ENCODE measurements around the gene NABP1. TPM values are rescaled to one million over a fixed set of nuclear protein-coding genes. Genes with fewer than 3 reads are reported as not detected.
A peak's percentile ranks its signal among the peaks of the same experiment; 100 is the strongest.

NABP1 gene
- 236 and 247 TPM in 2 replicates for total RNA-seq (2013; cell fraction: nucleolus; rRNA removed)
- total RNA-seq (2014; rRNA removed) = 41.5 and 47.5 TPM in 2 replicates
- total RNA-seq (2014; rRNA removed; fragmentation: Illumina TruSeq; extraction: Trizol) = 64.3 and 65.7 TPM in 2 replicates
- 44.9 and 51.8 TPM in 2 replicates for total RNA-seq (2021)
- polyA plus RNA-seq (2011; ENCODE audit: low read depth) = 4.3 TPM
- 31.6 and 50.2 TPM in 2 replicates for polyA plus RNA-seq (2011; rRNA removed)
- polyA plus RNA-seq (2011; cell fraction: cytosol; rRNA removed) = 5.9 and 7.6 TPM in 2 replicates
- 65.5 and 84.2 TPM in 2 replicates for polyA plus RNA-seq (2011; cell fraction: nucleus; rRNA removed)
- 12.9 and 16.4 TPM in 2 replicates for polyA plus RNA-seq (2012)
- polyA plus RNA-seq (2014; fragmentation: Illumina TruSeq; extraction: Trizol) = 36.6 and 53.7 TPM in 2 replicates
- polyA plus RNA-seq (2014; fragmentation: Nextera tagmentation; extraction: Ambion mirVana) = 10 to 100 TPM; 22.9 to 24.1 TPM
- polyA plus RNA-seq (2014; rRNA removed) = 30.4 and 38.3 TPM in 2 replicates
- polyA plus RNA-seq (2016; fragmentation: Nextera tagmentation; extraction: Ambion mirVana) = 10 to 100 TPM; 57.0 to 60.3 TPM
- polyA minus RNA-seq (2011; rRNA and poly(A)+ RNA removed) = 32.7 and 34.8 TPM in 2 replicates
- polyA minus RNA-seq (2011; cell fraction: cytosol; rRNA and poly(A)+ RNA removed) = 11.5 and 15.8 TPM in 2 replicates
- 93.1 and 134 TPM in 2 replicates for polyA minus RNA-seq (2011; cell fraction: nucleus; rRNA and poly(A)+ RNA removed)
- Bru-seq, nascent RNA = percentile 98 among the genes with signal in this experiment
- BruChase-seq, experiment 1, labeled RNA remaining after a 6-hour chase = percentile 93 among the genes with signal in this experiment
- BruChase-seq, experiment 2, labeled RNA remaining after a 2-hour chase = percentile 93 among the genes with signal in this experiment
- long read RNA-seq, experiment 1, full-length matches to known transcripts = 22 of 25 reads
- long read RNA-seq, experiment 1, partial matches to known transcripts = 2 of 25 reads
- long read RNA-seq, experiment 1, other reads (novel, unspliced or antisense) = 1 of 25 reads
- long read RNA-seq, experiment 2, full-length matches to known transcripts = 44 of 58 reads
- long read RNA-seq, experiment 2, partial matches to known transcripts = 8 of 58 reads
- long read RNA-seq, experiment 2, other reads (novel, unspliced or antisense) = 6 of 58 reads

GRCh38 chr2:191677646-191678436 lies at the start of gene NABP1:
Gene NABP1, plus strand, starts transcription at chr2:191678136. Its CDS starts 479 bp downstream, at chr2:191678615.
- POLR2A ChIA-PET = interaction anchor here (0.5 to 8.1 kb wide), 21 partner anchors 8 to 1249 kb away, joined by 3 to 102 read pairs (median 5); no protein-coding TSS in a partner anchor
- Histone ChIP-seq H3K9ac (ENCODE audit: control insufficient read depth, insufficient read depth, low read length) (peak within 1 kb of the TSS; percentile 91), H3K79me2 (ENCODE audit: control insufficient read depth, insufficient read depth, low read length) (peaks cover 55% of the 10 kb centered on the region), H3K4me3 (peak within 1 kb of the TSS; percentile 87), H3K36me3 (ENCODE audit: control insufficient read depth in 2 of 2, insufficient read depth in 2 of 2, low read length in 1 of 2) (peaks cover 1 to 11% of the 10 kb centered on the region in 2 experiments; a peak in 3 of 4 replicates), H2AFZ (ENCODE audit: control insufficient read depth, low read depth, low read length) (peak within 1 kb of the TSS; percentile 64), H3K9me3 (replicated peaks; ENCODE audit: control insufficient read depth, insufficient read depth, low read length) (no peaks in the 10 kb centered on the region), H3K27ac (ENCODE audit: control insufficient read depth, insufficient read depth) (peak within 1 kb of the TSS; percentile 89), H4K20me1 (ENCODE audit: control insufficient read depth, insufficient read depth) (no peaks in the 10 kb centered on the region), H3K4me2 (ENCODE audit: control insufficient read depth, insufficient read depth) (peak within 1 kb of the TSS; percentile 66), H3K4me1 (ENCODE audit: control insufficient read depth, insufficient read depth, low read length) (peaks cover 24% of the 10 kb centered on the region), H3K27me3 (replicated peaks in 1 of 2; ENCODE audit: control insufficient read depth in 2 of 2, insufficient read depth in 2 of 2, low read length in 1 of 2) (no peaks in the 10 kb centered on the region)
- ATAC-seq = peak; percentile 81
- BruUV-seq (replicated peaks) = no TSS peak
- RAD21 ChIA-PET (ENCODE audit: unreplicated experiment) = interaction anchor here (0.7 to 5.2 kb wide), 11 partner anchors 11 to 252 kb away, joined by 3 to 67 read pairs (median 9); no protein-coding TSS in a partner anchor
- peak; percentile 95 for FAIRE-seq
- CTCF ChIA-PET = interaction anchor here (0.8 to 3.1 kb wide), 7 partner anchors 10 to 60 kb away, joined by 3 to 27 read pairs (median 3); no protein-coding TSS in a partner anchor
- intact Hi-C loops (cut with micrococcal nuclease; ENCODE audit: unreplicated experiment) = loop anchor here (1.0 to 5.0 kb wide), 5 partner anchors 11 to 61 kb away; no protein-coding TSS in a partner anchor
- SMC1A ChIA-PET (ENCODE audit: uncharacterized antibody, unreplicated experiment) = interaction anchor here (0.6 to 10.4 kb wide), 16 partner anchors 9 to 322 kb away, joined by 3 to 126 read pairs (median 14); no protein-coding TSS in a partner anchor
- peak; percentile 84 for DNase-seq (ENCODE audit: low read depth, low spot score)
- WGBS (ENCODE audit: insufficient coverage, insufficient replicate concordance, low lambda C conversion rate, missing lambda C conversion rate) = under 1% methylated on average over 46 of the region's 66 CpGs
- in situ Hi-C loops (cut with MboI) = no loop called here
- TF ChIP-seq RUNX3 (IDR thresholded peaks at IDR 0.05; ENCODE audit: low read length) (no peak; the same call in 1 of the 2 replicates), SIX5 (IDR thresholded peaks at IDR 0.05; ENCODE audit: low read depth, low read length, severe bottlenecking) (no peak), CREM (IDR thresholded peaks at IDR 0.05; ENCODE audit: low read depth) (no peak), TCF7 (IDR thresholded peaks at IDR 0.05; ENCODE audit: borderline replicate concordance) (no peak), NKRF (conservative IDR thresholded peaks at IDR 0.05) (peak; percentile 53), ZNF207 (IDR thresholded peaks at IDR 0.05; ENCODE audit: borderline replicate concordance) (no peak; the same call in none of the 2 replicates), CEBPZ (IDR thresholded peaks at IDR 0.05; ENCODE audit: low read depth, low read length) (no peak), SMC3 (IDR thresholded peaks at IDR 0.05; ENCODE audit: borderline replicate concordance, low read length) (no peak), FOXK2 (IDR thresholded peaks at IDR 0.05) (no peak), FOXM1 (IDR thresholded peaks at IDR 0.05; ENCODE audit: low read depth, low read length) (no peak; the same call in 1 of the 2 replicates), ESRRA (IDR thresholded peaks at IDR 0.05; ENCODE audit: low read length) (no peak)
